Ovary (tissue), 9 donors: ENCODE data around the gene KRT9. TPM values are rescaled to one million over a fixed set of nuclear protein-coding genes. Genes with fewer than 3 reads are reported as not detected.
A peak's percentile ranks its signal among the peaks of the same experiment; 100 is the strongest.
"Not testable (repeated sequence)": the region's sequence is repeated elsewhere in the genome, so short reads cannot be mapped to it uniquely, and the experiment has no call there.

Experiments used
- DNase-seq, 5 donors: peaks; one replicate each; pipeline ENCODE4 v3.0.0-alpha.2; 2019 to 2020
- H3K27ac ChIP-seq, 2 donors: fragments of 200-600 bp; one replicate each; pipeline versions ENCODE4 v1.5.1 to v1.8.0; 2019 to 2022
- H3K27me3 ChIP-seq: fragments of 200-600 bp; one replicate; pipeline ENCODE4 v1.8.0; 2022
- H3K36me3 ChIP-seq: fragments of 200-600 bp; sonication (generic); one replicate; pipeline ENCODE4 v1.5.1; 2019
- H3K4me1 ChIP-seq: one replicate; pipeline ENCODE4 v1.8.1; 2013; ENCODE audit warnings: mild to moderate bottlenecking, moderate library complexity; ENCODE audit not compliant: insufficient read depth
- H3K4me3 ChIP-seq: fragments of 200-600 bp; sonication (generic); one replicate; pipeline ENCODE4 v1.5.1; 2017
- H3K9me3 ChIP-seq, 2 donors: fragments of 200-600 bp in 1 of 2; sonication (generic) in 1 of 2; one replicate each; pipeline versions ENCODE4 v1.5.1 to v1.8.1; 2013 to 2019; ENCODE audit warnings: mild to moderate bottlenecking in 1 of 2, moderate library complexity in 1 of 2
- CTCF ChIP-seq, 3 donors: fragments of 450-650 bp in 2 of 3; fragments of 200-600 bp in 1 of 3; IDR thresholded peaks; one replicate each; pipeline versions ENCODE4 v1.5.1 to v1.8.0; 2016 to 2022; ENCODE audit warnings: antibody characterized with exemption in 3 of 3, mild to moderate bottlenecking in 1 of 3
- EP300 ChIP-seq: sonication (generic); formaldehyde crosslinking; IDR thresholded peaks from one replicate; pipeline ENCODE4 v1.6.1; 2017; ENCODE audit warnings: antibody characterized with exemption
- POLR2A ChIP-seq: fragments of 450-650 bp; IDR thresholded peaks from one replicate; pipeline ENCODE4 v1.6.1; 2017; ENCODE audit warnings: antibody characterized with exemption, mild to moderate bottlenecking, moderate library complexity
- WGBS, 3 donors: extraction: QIAGEN DNeasy Blood & Tissue Kit in 1 of 3; methylation state at CpG; one replicate each; pipeline versions ENCODE4 v1.1.5 to v1.1.7; 2013 to 2017; 5-methylcytosine and 5-hydroxymethylcytosine counted together
- intact Hi-C, 4 donors: fragments of 100-400 bp; cut with DNase I; formaldehyde crosslinking; loops; one replicate each; pipeline versions ENCODE4 v1.11.0 to v1.15.1; 2022 to 2023
- polyA plus RNA-seq, 2 donors: library from polyadenylated mRNA; stranded (reverse); fragments of 200-250 nt in 1 of 2; fragments of 350-450 nt in 1 of 2; fragmentation: Illumina TruSeq in 1 of 2; extraction: RNeasy Lipid Tissue Mini Kit (QIAGEN cat#74804) in 1 of 2; gene quantifications; one replicate each; pipeline ENCODE4 v1.2.3, GENCODE V29; 2013 to 2014
- total RNA-seq, 7 donors: library from RNA; depleted of rRNA in 2 of 7; stranded (reverse); fragments of >200 nt in 2 of 7; fragmentation: NEBNext Ultra II Directional in 3 of 7; extraction: Animal tissue kit (Norgen Biotek cat#: 25700) in 3 of 7; gene quantifications; one replicate each; pipeline versions ENCODE4 v1.1.0 to v1.2.4, GENCODE V29; 2016 to 2023
- donor health status: DM: no; HTN: no; CAD: no; lungs with moderate emphysema.
- donor health status: DM: no; HTN: no; CAD: no.
- donor health status: Bipolar disorder and iron deficiency.
- donor health status: DM: yes; HTN: yes; CAD: no.
- donor health status: DM: no; HTN: no; CAD: no.
- donor health status: DM: yes; HTN: yes; CAD: no.

KRT9 gene
- total and polyA plus RNA-seq, 9 donors, result not detected

- 49 to 52% (median 50%) methylated on average over 12 to 13 of the region's 13 CpGs for WGBS, 3 donors
- Histone ChIP-seq H3K4me1 (peaks cover 2% of the 10 kb centered on the region), H3K4me3 (no peak overlapping the region), H3K27me3 (no peaks in the 10 kb centered on the region), H3K9me3 (no peaks in the 10 kb centered on the region), H3K27ac (no peak overlapping the region), H3K36me3 (no peaks in the 10 kb centered on the region)
- no peak for DNase-seq
- intact Hi-C loops, result no loop called here
- TF ChIP-seq EP300, result no peak
- TF ChIP-seq CTCF (IDR thresholded peaks at IDR 0.05), result no peak
- no peak for TF ChIP-seq POLR2A
These were observed 46.6 kb upstream of the KRT9 start for GRCh38 chr17:41618341-41619035.

- DNase-seq, result no peak
- no peaks in the 10 kb centered on the region for H3K27me3 ChIP-seq
- TF ChIP-seq POLR2A, result no peak
- TF ChIP-seq CTCF (IDR thresholded peaks at IDR 0.05), result no peak
- TF ChIP-seq EP300, result no peak
These were observed 45.8 kb upstream of the KRT9 start for GRCh38 chr17:41617698-41618097.

GRCh38 chr17:41617136-41617535, 45.3 kb upstream of the KRT9 start:
- no peak for TF ChIP-seq EP300
- no peak for TF ChIP-seq CTCF (IDR thresholded peaks at IDR 0.05)
- TF ChIP-seq POLR2A, result no peak
- Histone ChIP-seq H3K4me1 (peaks cover 2% of the 10 kb centered on the region), H3K27ac (no peak overlapping the region), H3K9me3 (no peaks in the 10 kb centered on the region), H3K4me3 (no peak overlapping the region), H3K36me3 (no peaks in the 10 kb centered on the region), H3K27me3 (no peaks in the 10 kb centered on the region)
- intact Hi-C loops, result no loop called here
- peak in 1 of 5 donors; percentile 17 for DNase-seq
- WGBS, 3 donors, result 83 to 88% (median 85%) methylated on average over 3 of the region's 3 CpGs

More at GRCh38 chr17:41617698-41618097, 45.8 kb upstream of the KRT9 start:
- Histone ChIP-seq H3K4me1 (peaks cover 2% of the 10 kb centered on the region), H3K9me3 (no peaks in the 10 kb centered on the region), H3K27ac (no peak overlapping the region), H3K4me3 (no peak overlapping the region), H3K36me3 (no peaks in the 10 kb centered on the region)
- intact Hi-C loops, result no loop called here
- 70 to 74% (median 70%) methylated on average over 11 of the region's 11 CpGs for WGBS, 3 donors

- H3K36me3 ChIP-seq, H3K4me1 ChIP-seq, intact Hi-C loops, H3K27ac ChIP-seq, H3K9me3 ChIP-seq, H3K4me3 ChIP-seq, DNase-seq, H3K27me3 ChIP-seq: not testable (repeated sequence)
- WGBS, 3 donors, result 84 to 87% (median 85%) methylated on average over 4 of the region's 4 CpGs
These were observed 44.6 kb upstream of the KRT9 start for GRCh38 chr17:41616486-41616885.

GRCh38 chr17:41615454-41615853, 43.6 kb upstream of the KRT9 start:
- no peaks in the 10 kb centered on the region for H3K36me3 ChIP-seq
- no peak overlapping the region for H3K27ac ChIP-seq
- 42 to 64% (median 51%) methylated on average over 7 of the region's 7 CpGs for WGBS, 3 donors
- no peaks in the 10 kb centered on the region for H3K4me1 ChIP-seq
- H3K9me3 ChIP-seq, result no peaks in the 10 kb centered on the region
- intact Hi-C loops, result no loop called here
- TF ChIP-seq CTCF (IDR thresholded peaks at IDR 0.05) (no peak), POLR2A (no peak), EP300 (no peak)
- no peaks in the 10 kb centered on the region for H3K27me3 ChIP-seq
- no peak for DNase-seq
- H3K4me3 ChIP-seq, result no peak overlapping the region

- H3K27ac ChIP-seq, result not testable (repeated sequence)
These were observed 42.9 kb upstream of the KRT9 start for GRCh38 chr17:41614767-41615166.

More at GRCh38 chr17:41614767-41615166, 42.9 kb upstream of the KRT9 start:
- WGBS, 3 donors, result 41 to 56% (median 53%) methylated on average over 9 of the region's 9 CpGs
- H3K36me3 ChIP-seq, H3K9me3 ChIP-seq, H3K4me1 ChIP-seq, H3K27me3 ChIP-seq, H3K4me3 ChIP-seq, DNase-seq, intact Hi-C loops: not testable (repeated sequence)
